ENCODE measurements around the gene HJURP.

Gene HJURP

DNA sequence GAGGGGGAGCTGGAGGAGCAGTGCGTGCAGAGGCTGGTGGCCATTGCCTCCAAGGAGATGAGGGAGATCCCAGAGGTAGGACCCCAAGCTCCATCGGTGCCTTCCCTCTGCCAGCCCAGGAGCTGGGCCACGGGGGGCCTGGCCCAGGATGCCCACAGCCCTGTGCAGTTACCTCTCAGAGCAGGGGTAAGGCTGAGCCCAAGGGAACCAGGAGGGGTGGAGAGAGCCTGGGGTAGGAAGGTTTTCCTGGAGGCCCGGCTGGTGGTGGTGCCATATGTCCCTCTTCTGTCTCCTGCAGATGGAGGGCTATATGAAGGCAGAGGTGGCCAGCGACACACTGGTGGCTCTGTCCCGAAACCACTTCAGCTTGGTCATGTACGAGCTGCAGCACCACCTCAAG, 64.8 kb downstream of the HJURP start:
- no peak for DNase-seq

Data from NCI-H2227 treated with DMSO at 0.1 percent for 48 hours (cell line).